IMR-90 (cell line): ENCODE data around the gene TTC21B. TPM values are rescaled to one million over a fixed set of nuclear protein-coding genes. Genes with fewer than 3 reads are reported as not detected.

ENCODE experiments used
- ATAC-seq: fragments of 200-7000 bp; cut with Tn5 transposase; 2 replicates; pipeline ENCODE4 v1.9.1; 2020; ENCODE audit warnings: low read depth, mild to moderate bottlenecking, moderate library complexity
- BruUV-seq: library from RNA; stranded (reverse); fragments of 400-500 nt; replicated peaks from 2 replicates; lab custom pipeline; 2021; lab: Mats Ljungman, UMichigan
- CTCF ChIA-PET: fragments of 300-600 bp; formaldehyde crosslinking; extraction: SDS; loops from one replicate; lab custom pipeline; 2021; ENCODE audit warnings: antibody characterized with exemption; lab: Yijun Ruan, JAX
- POLR2A ChIA-PET: fragments of 300-600 bp; sonication (Branson Sonifier 250); formaldehyde crosslinking; loops from one replicate; lab custom pipeline; 2022; ENCODE audit warnings: antibody characterized with exemption; ENCODE audit not compliant: unreplicated experiment; lab: Charles Lee
- DNase-seq: peaks from one replicate; pipeline ENCODE4 v3.0.0; 2013
- H2AFZ ChIP-seq: replicated peaks from 2 replicates; pipeline ENCODE3; 2013; ENCODE audit warnings: low read length, mild to moderate bottlenecking; ENCODE audit not compliant: poor library complexity
- H2AK5ac ChIP-seq: 2 replicates; pipeline ENCODE4 v1.6.1; 2013; ENCODE audit warnings: low read depth, low read length, inconsistent platforms
- H2AK9ac ChIP-seq: replicated peaks from 2 replicates; pipeline ENCODE3; 2013; ENCODE audit warnings: mild to moderate bottlenecking, low read depth, low read length, moderate library complexity; ENCODE audit not compliant: poor library complexity
- H2BK120ac ChIP-seq: 2 replicates; pipeline ENCODE4 v1.6.1; 2013; ENCODE audit warnings: low read depth, low read length, inconsistent platforms
- H2BK15ac ChIP-seq: 3 replicates; pipeline ENCODE4 v1.6.1; 2013; ENCODE audit warnings: low read depth, low read length, inconsistent platforms
- H2BK20ac ChIP-seq: 2 replicates; pipeline ENCODE4 v1.6.1; 2013; ENCODE audit warnings: low read depth, mild to moderate bottlenecking, inconsistent platforms, low read length, moderate library complexity
- H2BK5ac ChIP-seq: 2 replicates; pipeline ENCODE4 v1.6.1; 2013; ENCODE audit warnings: mild to moderate bottlenecking, low read depth, low read length, inconsistent platforms; ENCODE audit not compliant: poor library complexity, severe bottlenecking
- H3K14ac ChIP-seq: replicated peaks from 2 replicates; pipeline ENCODE4 v1.6.1; 2013; ENCODE audit warnings: low read depth, low read length, inconsistent platforms
- H3K18ac ChIP-seq: 2 replicates; pipeline ENCODE4 v1.6.1; 2013; ENCODE audit warnings: low read depth, low read length, control low read depth
- H3K23ac ChIP-seq: 2 replicates; pipeline ENCODE4 v1.6.1; 2013; ENCODE audit warnings: low read depth, low read length, inconsistent platforms
- H3K27ac ChIP-seq: 2 replicates; pipeline ENCODE4 v1.5.1; 2013; ENCODE audit warnings: mild to moderate bottlenecking, control low read depth, low read length; ENCODE audit not compliant: insufficient read depth
- H3K27me3 ChIP-seq: 2 replicates; pipeline ENCODE4 v1.6.1; 2013; ENCODE audit warnings: low read length; ENCODE audit not compliant: control insufficient read depth, insufficient read depth
- H3K36me3 ChIP-seq: 2 replicates; pipeline ENCODE4 v1.6.1; 2013; ENCODE audit warnings: low read length, mixed read lengths; ENCODE audit not compliant: control insufficient read depth, insufficient read depth
- H3K4ac ChIP-seq: 2 replicates; pipeline ENCODE4 v1.6.1; 2013; ENCODE audit warnings: low read depth, low read length, inconsistent platforms
- H3K4me1 ChIP-seq: 2 replicates; pipeline ENCODE4 v1.6.1; 2013; ENCODE audit warnings: low read length, mixed read lengths; ENCODE audit not compliant: control insufficient read depth, insufficient read depth
- H3K4me2 ChIP-seq: 2 replicates; pipeline ENCODE4 v1.6.1; 2013; ENCODE audit warnings: low read depth, mild to moderate bottlenecking, control low read depth, low read length, moderate library complexity
- H3K4me3 ChIP-seq: 2 replicates; pipeline ENCODE4 v1.5.1; 2013; ENCODE audit warnings: low read depth, mild to moderate bottlenecking, control low read depth, low read length, moderate library complexity; ENCODE audit not compliant: insufficient read depth
- H3K56ac ChIP-seq: 2 replicates; pipeline ENCODE4 v1.6.1; 2013; ENCODE audit warnings: low read length, inconsistent platforms; ENCODE audit not compliant: insufficient read depth; ENCODE audit errors: extremely low read depth
- H3K79me1 ChIP-seq, 2 experiments: 2 replicates each; pipeline ENCODE4 v1.6.1; 2013; ENCODE audit warnings: low read length in 2 of 2, inconsistent platforms in 1 of 2, low read depth in 1 of 2
- H3K9ac ChIP-seq: 2 replicates; pipeline ENCODE4 v1.6.1; 2013; ENCODE audit warnings: low read depth, low read length, control low read depth
- H3K9me1 ChIP-seq: 2 replicates; pipeline ENCODE4 v1.6.1; 2013; ENCODE audit warnings: low read length, inconsistent platforms; ENCODE audit not compliant: insufficient read depth
- H3K9me3 ChIP-seq: 2 replicates; pipeline ENCODE4 v1.6.1; 2013; ENCODE audit warnings: low read length; ENCODE audit not compliant: control insufficient read depth, insufficient read depth
- H4K20me1 ChIP-seq: 2 replicates; pipeline ENCODE4 v1.6.1; 2013; ENCODE audit warnings: low read length, inconsistent platforms; ENCODE audit not compliant: insufficient read depth
- H4K5ac ChIP-seq: 2 replicates; pipeline ENCODE4 v1.6.1; 2013; ENCODE audit warnings: mild to moderate bottlenecking, low read depth, low read length, control low read depth
- H4K8ac ChIP-seq, 2 experiments: 2 replicates each; pipeline ENCODE4 v1.6.1; 2013; ENCODE audit warnings: low read depth in 2 of 2, low read length in 2 of 2, control low read depth in 1 of 2, inconsistent platforms in 1 of 2
- H4K91ac ChIP-seq: 2 replicates; pipeline ENCODE4 v1.6.1; 2013; ENCODE audit warnings: low read depth, low read length, inconsistent platforms; ENCODE audit not compliant: insufficient read depth
- CEBPB ChIP-seq: IDR thresholded peaks from 2 replicates; pipeline ENCODE4 v1.6.1; 2012; ENCODE audit warnings: low read depth, low read length, improper control_type of control experiment
- CHD1 ChIP-seq: IDR thresholded peaks from 2 replicates; pipeline ENCODE4 v1.6.1; 2012; ENCODE audit warnings: low read depth, low read length, improper control_type of control experiment
- CTCF ChIP-seq: conservative IDR thresholded peaks from 2 replicates; pipeline ENCODE4 v1.5.1; 2012; ENCODE audit warnings: mild to moderate bottlenecking, low read depth, low read length, improper control_type of control experiment
- MAZ ChIP-seq: IDR thresholded peaks from 2 replicates; pipeline ENCODE4 v1.6.1; 2012; ENCODE audit warnings: low read depth, mild to moderate bottlenecking, low read length, improper control_type of control experiment, moderate library complexity, borderline replicate concordance
- NFE2L2 ChIP-seq: fragments of 150-350 bp; IDR thresholded peaks from 2 replicates; pipeline ENCODE4 v1.6.1; 2016; ENCODE audit warnings: low read depth, mild to moderate bottlenecking, low read length
- RAD21 ChIP-seq: IDR thresholded peaks from 2 replicates; pipeline ENCODE4 v1.6.1; 2012; ENCODE audit warnings: low read length, improper control_type of control experiment
- RCOR1 ChIP-seq: IDR thresholded peaks from 2 replicates; pipeline ENCODE4 v1.6.1; 2012; ENCODE audit warnings: mild to moderate bottlenecking, low read length, improper control_type of control experiment; ENCODE audit not compliant: insufficient replicate concordance
- RFX5 ChIP-seq: IDR thresholded peaks from 2 replicates; pipeline ENCODE4 v1.8.0; 2012; ENCODE audit warnings: low read depth, mild to moderate bottlenecking, low read length, moderate library complexity
- WGBS, 2 experiments: methylation state at CpG; one replicate each; pipeline versions ENCODE4 v1.1.5 to v1.1.7; 2013; ENCODE audit warnings: missing lambda C conversion rate in 2 of 2; ENCODE audit not compliant: insufficient read length in 1 of 2; ENCODE audit errors: extremely low coverage in 2 of 2; 5-methylcytosine and 5-hydroxymethylcytosine counted together
- dilution Hi-C: fragments of 300-500 bp; cut with HindIII; formaldehyde crosslinking; loops from one replicate; pipeline ENCODE4 v1.14.3; 2018; ENCODE audit warnings: low sequenced_read_pairs; ENCODE audit not compliant: unreplicated experiment
- in situ Hi-C: fragments of 300-500 bp; cut with MboI; formaldehyde crosslinking; loops from 3 replicates; pipeline ENCODE4 v1.14.3; 2019; ENCODE audit warnings: low sequenced_read_pairs, inconsistent platforms, mixed read lengths
- intact Hi-C: fragments of 100-400 bp; cut with micrococcal nuclease; formaldehyde crosslinking; loops from 2 replicates; pipeline ENCODE4 v1.10.0; 2022
- polyA plus RNA-seq, 3 experiments: library from polyadenylated mRNA; depleted of rRNA; stranded (reverse); fragments of >200 nt; gene quantifications; 2 replicates each; pipeline ENCODE4 v1.2.3, GENCODE V29; 2012; ENCODE audit warnings: low replicate concordance in 1 of 3
- total RNA-seq: library from RNA; depleted of rRNA; stranded (reverse); fragments of >200 nt; gene quantifications from 2 replicates; pipeline ENCODE4 v1.2.3, GENCODE V29; 2012
- TF ChIP-seq, protein P1 (sequence below): fragments of 150-350 bp; IDR thresholded peaks from 2 replicates; pipeline ENCODE4 v1.6.1; 2016; ENCODE audit warnings: low read depth, mild to moderate bottlenecking, low read length, moderate library complexity, borderline replicate concordance

TTC21B gene
- total and polyA plus RNA-seq, 2 of the 4 experiments (the other 2 are of a cell fraction), result 8.0 to 17.2 TPM

GRCh38 chr2:165924946-165925345 is 28.6 kb downstream of the TTC21B start:
- no peaks in the 10 kb centered on the region for H3K4me1 ChIP-seq
- no peak overlapping the region for H3K9ac ChIP-seq
- no peak overlapping the region for H3K4me2 ChIP-seq
- intact Hi-C loops (no loop called here), in situ Hi-C loops (no loop called here), dilution Hi-C loops (no loop called here)
- H3K36me3 ChIP-seq, result peaks cover 7% of the 10 kb centered on the region
- no peak overlapping the region for H3K14ac ChIP-seq
- no peak overlapping the region for H2AK5ac ChIP-seq
- no TSS peak for BruUV-seq
- ChIA-PET CTCF (no interaction called here), POLR2A (no interaction called here)
- no peak overlapping the region for H2BK20ac ChIP-seq
- no peak overlapping the region for H2BK15ac ChIP-seq
- H3K27me3 ChIP-seq, result no peaks in the 10 kb centered on the region
- no peak overlapping the region for H3K18ac ChIP-seq
- H4K91ac ChIP-seq, result no peak overlapping the region
- no peaks in the 10 kb centered on the region; the same call in 1 of the 2 replicates for H3K9me1 ChIP-seq
- H3K23ac ChIP-seq, result no peak overlapping the region
- no peak overlapping the region for H2AK9ac ChIP-seq
- no peaks in the 10 kb centered on the region for H4K20me1 ChIP-seq
- TF ChIP-seq, protein P1, sequence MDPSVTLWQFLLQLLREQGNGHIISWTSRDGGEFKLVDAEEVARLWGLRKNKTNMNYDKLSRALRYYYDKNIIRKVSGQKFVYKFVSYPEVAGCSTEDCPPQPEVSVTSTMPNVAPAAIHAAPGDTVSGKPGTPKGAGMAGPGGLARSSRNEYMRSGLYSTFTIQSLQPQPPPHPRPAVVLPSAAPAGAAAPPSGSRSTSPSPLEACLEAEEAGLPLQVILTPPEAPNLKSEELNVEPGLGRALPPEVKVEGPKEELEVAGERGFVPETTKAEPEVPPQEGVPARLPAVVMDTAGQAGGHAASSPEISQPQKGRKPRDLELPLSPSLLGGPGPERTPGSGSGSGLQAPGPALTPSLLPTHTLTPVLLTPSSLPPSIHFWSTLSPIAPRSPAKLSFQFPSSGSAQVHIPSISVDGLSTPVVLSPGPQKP, result no peak
- TF ChIP-seq RAD21 (no peak), RFX5 (no peak), CTCF (no peak), NFE2L2 (no peak), CEBPB (no peak), RCOR1 (no peak), CHD1 (no peak), MAZ (no peak)
- no peak overlapping the region for H4K5ac ChIP-seq
- no peak overlapping the region for H3K4ac ChIP-seq
- no peak overlapping the region for H3K56ac ChIP-seq
- no CpG with 5 or more reads among the region's 2 CpGs for whole genome bisulfite sequencing, 2 experiments
- H4K8ac ChIP-seq, result no peak overlapping the region
- H3K9me3 ChIP-seq, result no peaks in the 10 kb centered on the region
- DNase-seq, result no peak
- H3K27ac ChIP-seq, result no peak overlapping the region
- no peak overlapping the region for H3K4me3 ChIP-seq
- ATAC-seq, result no peak
- no peaks in the 10 kb centered on the region; a peak in 1 of 4 replicates for H3K79me1 ChIP-seq
- H2BK5ac ChIP-seq, result no peak overlapping the region
- no peak overlapping the region for H2AFZ ChIP-seq
- no peak overlapping the region for H2BK120ac ChIP-seq
